HG03520 (cell line): ENCODE results near the gene EBP.
A peak's percentile ranks its signal among the peaks of the same experiment; 100 is the strongest.

Source experiments
- ATAC-seq: cut with Tn5 transposase; IDR thresholded peaks from one replicate; pipeline ENCODE4 v1.9.1; 2021; ENCODE audit warnings: mild to moderate bottlenecking, moderate library complexity; ENCODE audit not compliant: unreplicated experiment

The EBP gene

GRCh38 chrX:48574270-48575266, 53.0 kb downstream of the EBP start, which contains the start of gene RBM3:
RBM3 (plus strand) TSS chrX:48574484; CDS start chrX:48575181, 697 bp downstream.
- peak; percentile 70 for ATAC-seq

GRCh38 chrX:48575642-48576041, 54.0 kb downstream of the EBP start:
- ATAC-seq, result no peak

DNA sequence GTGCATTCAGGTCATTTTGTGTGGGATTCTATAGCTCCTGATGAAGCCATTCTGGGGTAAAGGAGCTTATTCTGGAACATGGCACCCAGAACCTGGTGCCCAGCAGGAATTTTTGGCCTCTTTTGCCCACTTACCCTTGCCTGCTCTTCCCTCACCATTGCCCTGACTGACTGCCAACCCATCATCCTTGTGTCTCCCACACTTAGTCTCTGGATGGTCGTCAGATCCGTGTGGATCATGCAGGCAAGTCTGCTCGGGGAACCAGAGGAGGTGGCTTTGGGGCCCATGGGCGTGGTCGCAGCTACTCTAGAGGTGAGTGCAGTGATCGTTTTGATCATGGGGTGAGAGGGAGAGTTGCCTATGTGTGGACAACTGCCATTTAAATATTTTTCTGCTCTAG, 54.5 kb downstream of the EBP start:
- ATAC-seq, result no peak
